Activated gamma-delta T cell treated with anti-CD3 and anti-CD28 coated beads, Interleukin-2, amount 50 U/mL, for 16 hours (primary cell): ENCODE results near the gene NUCB1.
A peak's percentile ranks its signal among the peaks of the same experiment; 100 is the strongest.

ENCODE experiments used
- DNase-seq: peaks from one replicate; pipeline ENCODE4 v3.0.0-alpha.2; 2020; ENCODE audit warnings: low read depth

Gene NUCB1

DNA sequence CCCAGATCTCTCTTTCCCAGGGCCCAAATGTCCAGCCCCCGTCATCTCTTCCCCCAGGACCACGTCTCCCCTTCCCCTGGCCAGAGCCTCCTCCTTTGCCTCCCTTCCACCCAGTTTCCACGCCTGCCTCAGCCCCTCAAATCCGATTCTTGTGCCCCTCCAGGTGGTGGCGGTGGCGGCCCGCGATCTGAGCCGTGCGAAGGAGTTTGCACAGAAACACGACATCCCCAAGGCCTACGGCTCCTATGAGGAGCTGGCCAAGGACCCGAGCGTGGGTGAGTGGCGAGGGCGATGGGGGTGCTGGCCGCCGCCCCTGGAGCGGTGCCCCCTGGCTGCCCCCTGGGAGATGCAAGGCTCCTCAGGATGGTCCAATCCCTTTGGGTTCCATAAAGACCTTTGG is 34.7 kb downstream of the NUCB1 start:
- DNase-seq, result no peak

GRCh38 chr19:48935864-48936263 is 35.8 kb downstream of the NUCB1 start:
- no peak for DNase-seq

GRCh38 chr19:48938256-48938655 is 38.1 kb downstream of the NUCB1 start:
- DNase-seq, result no peak

DNA sequence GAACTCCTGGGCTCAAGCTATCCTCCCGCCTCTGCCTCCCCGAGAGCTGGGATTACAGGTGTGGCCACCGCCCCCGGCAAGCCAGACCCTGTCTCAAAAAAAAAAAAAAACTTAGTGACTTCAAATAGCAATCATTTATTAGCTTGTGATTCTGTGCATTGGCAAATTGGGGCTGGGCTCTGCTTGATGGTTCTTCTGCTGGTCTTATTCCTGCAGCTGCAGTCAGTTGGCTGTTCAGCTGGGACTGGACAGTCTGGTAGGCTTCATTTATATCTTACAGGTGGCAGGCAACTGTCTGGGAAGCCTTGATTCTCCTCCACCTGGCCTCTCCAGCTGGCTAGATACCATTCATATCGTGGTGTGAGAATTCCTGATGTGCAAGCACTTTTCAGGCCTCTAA is 40.8 kb downstream of the NUCB1 start:
- no peak for DNase-seq

DNA sequence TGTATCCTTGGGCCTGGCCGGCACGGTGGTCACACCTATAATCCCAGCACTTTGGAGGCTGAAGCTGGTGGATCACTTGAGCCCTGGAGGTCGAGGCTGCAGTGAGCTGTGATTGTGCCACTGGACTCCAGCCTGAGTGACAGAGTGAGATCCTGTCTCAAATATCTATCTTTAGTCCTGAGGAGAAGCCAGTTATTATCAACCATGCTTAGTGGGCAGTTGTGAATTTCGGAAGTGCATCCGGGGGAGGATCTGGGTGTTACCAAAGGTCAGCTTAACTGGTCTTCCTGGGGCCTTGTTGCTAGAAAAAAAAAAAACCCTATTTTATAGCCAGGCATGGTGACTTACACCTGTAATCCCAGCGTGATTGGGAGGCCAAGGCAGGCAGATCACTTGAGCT is 43.0 kb downstream of the NUCB1 start:
- no peak for DNase-seq

GRCh38 chr19:48945415-48945814 is 45.3 kb downstream of the NUCB1 start:
- DNase-seq, result no peak

DNA sequence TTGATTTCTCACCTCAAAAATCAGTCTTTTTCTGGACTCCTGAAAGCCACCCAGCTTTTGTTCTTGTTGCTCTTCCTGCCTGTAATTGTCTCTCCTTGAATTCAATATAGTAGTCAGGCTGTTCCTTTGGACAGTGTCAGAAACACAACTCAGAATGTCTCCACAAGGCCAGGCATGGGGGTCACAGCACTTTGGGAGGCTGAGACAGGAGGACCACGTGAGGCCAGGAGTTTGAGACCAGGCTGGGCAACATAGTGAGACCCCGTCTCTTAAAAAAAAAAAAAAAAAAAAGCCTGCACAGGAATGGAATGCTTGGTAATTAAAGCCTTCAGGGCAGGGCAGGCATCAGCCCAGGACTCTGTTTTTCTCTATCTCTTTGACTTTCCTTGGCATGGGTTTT is 45.7 kb downstream of the NUCB1 start:
- no peak for DNase-seq

- no peak for DNase-seq
Measured at GRCh38 chr19:48946463-48947257, 46.5 kb downstream of the NUCB1 start.

GRCh38 chr19:48947258-48947542 is 47.1 kb downstream of the NUCB1 start:
- DNase-seq, result no peak

- no peak for DNase-seq
Measured at GRCh38 chr19:48950159-48950558, 50.0 kb downstream of the NUCB1 start.

DNA sequence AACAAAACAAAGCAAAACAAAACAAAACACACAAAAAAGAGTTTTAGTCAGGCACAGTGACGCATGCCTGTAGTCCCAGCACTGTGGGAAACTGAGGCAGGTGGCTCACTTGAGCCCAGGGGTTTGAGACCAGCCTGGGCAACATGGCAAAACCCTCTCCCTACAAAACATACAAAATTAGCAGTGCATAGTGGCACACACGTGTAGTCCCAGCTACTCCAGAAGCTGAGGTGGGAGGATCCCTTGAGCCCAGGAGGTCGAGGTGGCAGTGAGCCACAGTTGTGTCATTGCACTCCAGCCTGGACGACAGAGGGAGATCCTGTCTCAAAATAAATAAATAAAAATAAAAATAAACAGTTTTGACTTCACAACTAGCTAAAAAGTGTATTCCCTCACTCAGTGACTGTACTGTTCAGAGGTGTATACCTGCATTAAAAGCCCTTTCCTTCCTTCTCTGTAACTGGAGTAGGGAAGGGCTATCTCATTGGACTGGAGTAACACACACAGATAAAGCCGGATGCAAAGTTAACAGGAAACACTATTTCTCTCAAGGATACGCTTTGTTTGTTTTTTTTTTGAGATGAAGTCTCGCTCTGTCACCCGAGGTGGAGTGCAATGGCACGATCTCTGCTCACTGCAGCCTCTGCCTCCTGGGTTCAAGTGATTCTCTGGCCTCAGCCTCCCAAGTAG is 50.9 kb downstream of the NUCB1 start:
- DNase-seq, result no peak

- no peak for DNase-seq
Measured at GRCh38 chr19:48953141-48953540, 53.0 kb downstream of the NUCB1 start.

GRCh38 chr19:48953990-48954594 is 54.0 kb downstream of the NUCB1 start:
- DNase-seq, result no peak

DNA sequence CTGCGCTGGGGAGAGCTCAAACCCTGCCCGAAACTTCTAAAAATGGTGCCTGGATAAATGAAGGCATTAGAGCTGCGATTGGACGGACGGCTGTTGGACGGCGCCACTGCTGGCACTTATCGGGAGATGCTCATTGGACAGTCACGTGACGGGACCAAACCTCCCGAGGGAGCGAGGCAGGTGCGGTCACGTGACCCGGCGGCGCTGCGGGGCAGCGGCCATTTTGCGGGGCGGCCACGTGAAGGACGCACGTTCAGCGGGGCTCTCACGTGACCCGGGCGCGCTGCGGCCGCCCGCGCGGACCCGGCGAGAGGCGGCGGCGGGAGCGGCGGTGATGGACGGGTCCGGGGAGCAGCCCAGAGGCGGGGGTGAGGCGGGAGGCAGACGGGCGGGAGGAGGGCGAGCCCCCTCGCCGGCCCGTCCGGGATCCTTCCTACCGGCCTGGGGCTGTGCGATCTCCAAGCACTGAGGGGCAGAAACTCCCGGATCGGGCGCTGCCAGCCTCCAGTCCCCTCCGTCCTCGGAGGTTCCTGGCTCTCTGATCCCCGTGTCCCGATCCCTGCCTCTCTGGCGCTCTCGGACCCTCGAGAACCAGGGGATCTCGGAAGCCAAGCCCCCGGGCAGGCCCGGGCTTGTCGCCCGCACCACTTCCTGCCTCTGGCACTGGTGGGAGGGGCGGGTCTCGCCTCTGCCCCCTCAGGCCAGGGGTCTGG is 54.6 kb downstream of the NUCB1 start, which contains the start of gene BAX:
BAX (plus strand) TSS at position 281 of the 713 bp plus-strand sequence; CDS start at position 335, 54 bp downstream.
- peak; percentile 76 for DNase-seq

GRCh38 chr19:48955308-48955958 is 55.3 kb downstream of the NUCB1 start:
- no peak for DNase-seq

GRCh38 chr19:48958006-48958405 is 57.9 kb downstream of the NUCB1 start:
- DNase-seq, result no peak

DNA sequence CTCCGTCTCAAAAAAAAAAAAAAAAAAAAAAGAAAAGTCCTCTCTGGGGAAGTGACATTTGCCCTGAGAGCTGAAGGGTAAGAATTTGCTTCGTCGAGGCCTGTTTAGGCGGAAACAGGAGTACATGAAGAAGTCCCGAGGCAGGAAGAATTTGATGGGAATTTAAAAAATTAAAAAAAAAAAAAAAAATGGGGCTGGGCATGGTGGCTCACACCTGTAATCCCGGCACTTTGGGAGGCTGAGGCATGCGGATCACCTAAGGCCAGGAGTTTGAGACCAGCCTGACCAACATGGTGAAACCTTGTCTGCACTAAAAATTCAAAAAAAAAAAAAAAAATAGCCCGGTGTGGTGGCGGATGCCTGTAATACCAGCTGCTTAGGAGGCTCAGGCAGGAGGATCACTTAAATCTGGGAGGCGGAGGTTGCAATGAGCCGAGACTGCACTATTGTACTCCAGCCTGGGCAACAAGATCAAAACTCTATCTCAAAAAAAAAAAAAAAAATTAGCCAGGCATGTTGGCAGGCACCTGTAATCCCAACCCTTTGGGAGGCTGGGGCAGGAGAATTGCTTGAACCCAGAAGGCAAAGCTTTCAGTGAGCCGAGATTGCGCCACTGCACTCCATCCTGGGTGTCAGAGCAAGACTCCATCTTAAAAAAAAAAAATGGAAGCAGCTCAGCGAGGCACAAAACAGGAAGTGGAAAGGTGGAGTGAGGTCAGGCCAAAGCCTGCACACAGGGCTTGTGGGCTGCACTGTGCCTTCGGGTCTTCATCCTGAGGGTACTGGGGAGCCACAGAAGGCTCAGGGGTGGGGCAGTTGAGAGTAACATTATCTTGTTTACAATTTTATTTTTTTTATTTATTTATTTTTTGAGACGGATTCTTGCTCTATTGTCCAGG is 59.5 kb downstream of the NUCB1 start:
- no peak for DNase-seq

- DNase-seq, result no peak
Measured at GRCh38 chr19:48961051-48961649, 61.0 kb downstream of the NUCB1 start.

DNA sequence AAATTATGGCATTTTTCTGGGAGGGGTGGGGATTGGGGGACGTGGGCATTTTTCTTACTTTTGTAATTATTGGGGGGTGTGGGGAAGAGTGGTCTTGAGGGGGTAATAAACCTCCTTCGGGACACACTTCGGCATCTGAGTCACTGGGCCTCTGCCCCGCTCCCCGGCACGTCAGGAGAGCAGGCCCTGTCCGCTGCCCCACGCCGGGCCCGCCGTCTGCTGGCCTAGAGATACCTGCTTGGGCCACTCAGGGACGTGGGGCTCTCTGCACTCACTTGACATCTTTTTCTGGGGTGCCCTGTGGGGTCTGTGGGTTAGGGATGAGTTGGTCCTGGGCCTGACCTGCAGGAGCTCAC is 61.5 kb downstream of the NUCB1 start:
- DNase-seq, result no peak

DNA sequence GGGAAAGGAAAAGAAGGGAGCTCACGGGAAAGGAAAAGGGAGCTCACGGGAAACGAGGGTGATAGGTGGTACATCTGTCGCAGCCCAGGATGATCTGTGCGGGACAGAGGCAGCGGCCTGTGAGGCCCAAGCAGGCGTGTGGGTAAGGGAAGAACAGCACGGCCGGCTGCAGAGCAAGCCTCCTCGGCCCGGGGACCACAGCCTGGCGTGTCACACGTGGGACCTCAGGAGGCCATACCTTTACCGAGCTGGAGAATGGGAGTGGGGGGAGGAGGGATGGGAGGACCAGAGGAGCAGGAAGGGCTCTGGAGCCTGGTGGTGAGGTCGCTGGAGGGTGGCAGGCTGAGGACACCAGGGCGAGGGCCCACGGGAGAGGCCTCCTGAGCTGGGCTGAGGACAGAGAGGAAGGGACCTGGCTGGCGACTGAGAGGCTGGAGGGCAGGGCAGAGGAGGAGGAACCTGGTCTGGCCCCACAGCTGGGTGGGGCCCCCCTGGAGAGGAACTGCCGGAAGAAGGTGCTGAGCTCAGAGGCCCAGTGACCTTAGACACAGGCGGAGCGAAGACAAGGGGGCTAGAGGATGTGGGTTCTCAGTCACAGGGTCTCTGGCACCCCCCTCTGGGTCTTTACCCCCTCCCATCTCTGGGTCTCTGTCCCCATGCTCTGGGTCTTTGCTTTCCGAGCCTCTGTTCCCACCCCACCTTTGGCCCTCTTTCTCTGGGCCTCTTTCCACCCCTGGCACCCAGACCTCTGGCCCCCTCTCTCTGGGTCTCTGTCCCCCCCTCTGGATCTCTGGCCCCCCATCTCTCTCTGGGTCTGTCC is 62.1 kb downstream of the NUCB1 start:
- no peak for DNase-seq
